Ureter (tissue), 1 donor: Measurements from ENCODE around the gene ZPBP2. TPM values are rescaled to one million over a fixed set of nuclear protein-coding genes. Genes with fewer than 3 reads are reported as not detected.
"Not testable (repeated sequence)": the region's sequence is repeated elsewhere in the genome, so short reads cannot be mapped to it uniquely, and the experiment has no call there.

Experiments used
- DNase-seq: peaks from one replicate; pipeline ENCODE4 v3.0.0-alpha.2; 2020; ENCODE audit warnings: low spot score
- total RNA-seq: library from RNA; stranded (reverse); gene quantifications from one replicate; pipeline ENCODE4 v1.2.4, GENCODE V29; 2023
- donor health status: DM: yes; HTN: yes; CAD: no.

ZPBP2 gene, protein sequence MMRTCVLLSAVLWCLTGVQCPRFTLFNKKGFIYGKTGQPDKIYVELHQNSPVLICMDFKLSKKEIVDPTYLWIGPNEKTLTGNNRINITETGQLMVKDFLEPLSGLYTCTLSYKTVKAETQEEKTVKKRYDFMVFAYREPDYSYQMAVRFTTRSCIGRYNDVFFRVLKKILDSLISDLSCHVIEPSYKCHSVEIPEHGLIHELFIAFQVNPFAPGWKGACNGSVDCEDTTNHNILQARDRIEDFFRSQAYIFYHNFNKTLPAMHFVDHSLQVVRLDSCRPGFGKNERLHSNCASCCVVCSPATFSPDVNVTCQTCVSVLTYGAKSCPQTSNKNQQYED
- total RNA-seq, result not detected

DNA sequence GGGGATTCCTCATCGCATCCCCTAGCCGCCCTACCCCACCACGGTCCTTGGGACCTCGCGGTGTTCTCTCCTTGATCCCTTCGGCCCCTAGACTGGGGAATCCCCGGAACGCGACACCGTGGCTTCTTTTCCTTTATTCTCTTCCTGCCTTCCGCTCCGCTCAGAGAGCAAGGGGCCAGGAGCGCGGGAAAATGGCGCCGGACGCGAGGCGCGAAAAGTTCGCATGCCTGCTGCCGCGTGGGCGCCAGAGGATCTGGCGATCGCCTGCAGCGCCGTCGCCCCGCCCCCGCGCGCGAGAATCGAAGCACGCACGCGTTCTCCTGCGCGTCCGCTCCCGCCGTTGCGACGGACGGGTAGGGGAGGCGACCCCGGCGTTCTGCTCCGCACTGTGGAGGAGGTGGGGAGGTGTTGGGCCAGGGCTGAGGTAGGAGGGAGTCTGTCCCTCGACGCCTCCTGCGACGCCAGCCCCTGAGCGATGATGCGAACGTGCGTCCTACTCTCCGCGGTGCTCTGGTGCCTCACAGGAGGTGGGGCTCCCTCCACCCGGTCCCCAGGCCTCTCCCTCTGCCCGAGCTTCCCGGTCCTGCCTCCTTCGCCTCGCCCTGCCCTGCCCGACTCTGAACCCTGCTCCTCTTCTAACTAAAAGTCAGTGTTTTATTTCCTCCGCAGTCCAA, at the start of gene ZPBP2:
Gene ZPBP2 (plus strand): TSS at position 323 of the 674 bp plus-strand sequence. CDS start 153 bp downstream, at position 476.
- DNase-seq, result no peak

DNA sequence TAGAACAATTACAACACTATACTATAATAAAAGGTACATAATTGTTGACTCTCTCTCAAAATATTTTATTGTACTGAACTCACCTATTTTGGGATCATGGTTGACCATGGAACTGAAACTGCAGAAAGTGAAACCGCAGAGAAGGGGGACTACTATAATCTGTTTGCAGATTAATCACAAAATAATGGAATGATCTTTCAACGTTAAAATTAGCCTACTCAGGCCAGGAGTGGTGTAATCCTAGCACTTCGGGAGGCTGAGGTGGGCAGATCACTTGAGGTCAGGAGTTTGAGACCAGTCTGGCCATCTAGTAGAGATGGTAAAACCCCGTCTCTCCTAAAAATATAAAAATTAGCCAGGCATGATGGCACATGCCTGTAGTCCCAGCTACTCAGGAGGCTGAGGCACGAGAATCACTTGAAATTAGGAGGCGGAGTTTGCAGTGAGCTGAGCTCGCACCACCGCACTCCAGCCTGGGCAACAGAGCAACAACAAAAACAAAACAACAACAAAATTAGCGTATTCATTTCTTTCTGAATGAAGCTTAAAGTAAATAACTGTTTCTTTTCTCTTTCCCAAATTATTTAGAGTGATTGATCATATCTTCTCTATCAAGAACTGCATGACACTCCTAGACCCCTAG, 49.5 kb upstream of the ZPBP2 start:
- no peak for DNase-seq

DNA sequence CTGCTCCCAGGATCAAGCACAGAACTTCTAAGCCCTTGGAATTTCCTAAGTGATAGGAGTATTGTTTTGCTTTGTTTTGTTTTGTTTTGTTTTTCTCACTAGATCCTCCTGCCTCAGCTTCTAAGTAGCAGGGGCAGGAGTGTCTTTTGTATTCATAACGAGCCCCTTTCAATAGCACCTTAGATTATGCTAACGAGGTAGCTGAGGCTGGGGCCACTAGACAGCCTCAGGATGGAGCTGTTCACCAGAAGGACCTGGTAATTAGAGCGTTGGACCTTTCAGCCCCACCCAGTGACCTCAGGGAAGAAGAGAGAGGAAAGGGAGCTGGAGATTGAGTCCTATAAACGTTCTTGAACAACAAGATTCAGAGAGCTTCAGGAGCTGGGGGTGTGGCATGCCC, 47.5 kb upstream of the ZPBP2 start:
- DNase-seq, result no peak

DNA sequence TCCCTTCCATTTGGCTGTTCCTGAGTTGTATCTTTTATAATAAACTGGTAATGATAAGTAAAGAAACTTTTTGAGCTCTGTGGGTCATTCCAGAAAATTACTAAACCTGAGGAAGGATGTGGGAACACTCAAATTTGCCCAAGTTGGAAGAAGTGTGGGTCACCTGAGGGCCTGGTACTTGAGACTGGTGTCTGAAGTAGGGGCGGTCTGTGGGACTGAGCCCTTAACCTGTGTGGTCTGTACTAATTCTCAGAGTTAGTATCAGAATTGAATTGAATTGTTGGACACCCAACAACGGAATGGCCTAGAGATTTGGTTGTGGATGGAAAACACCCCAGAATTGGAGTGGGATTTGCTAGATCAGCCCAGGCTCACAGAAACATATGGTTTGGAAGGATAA, 47.0 kb upstream of the ZPBP2 start:
- no peak for DNase-seq

DNA sequence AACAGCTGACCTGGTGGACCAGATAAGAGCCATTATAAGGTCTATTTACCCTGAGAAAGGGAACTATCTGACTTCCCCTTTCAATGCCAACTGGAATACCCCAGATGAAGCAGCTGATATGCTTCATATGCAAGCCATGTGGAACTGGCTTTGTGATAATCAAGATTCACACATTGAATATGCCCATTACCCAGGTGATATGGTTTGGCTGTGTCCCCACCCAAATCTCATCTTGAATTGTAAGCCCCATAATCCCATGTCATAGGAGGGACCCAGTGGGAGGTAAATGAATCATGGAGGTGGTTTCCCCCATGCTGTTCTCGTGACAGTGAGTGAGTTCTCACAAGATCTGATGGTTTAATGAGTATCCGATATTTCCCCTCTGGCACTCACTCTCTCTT, 46.0 kb upstream of the ZPBP2 start:
- no peak for DNase-seq

DNA sequence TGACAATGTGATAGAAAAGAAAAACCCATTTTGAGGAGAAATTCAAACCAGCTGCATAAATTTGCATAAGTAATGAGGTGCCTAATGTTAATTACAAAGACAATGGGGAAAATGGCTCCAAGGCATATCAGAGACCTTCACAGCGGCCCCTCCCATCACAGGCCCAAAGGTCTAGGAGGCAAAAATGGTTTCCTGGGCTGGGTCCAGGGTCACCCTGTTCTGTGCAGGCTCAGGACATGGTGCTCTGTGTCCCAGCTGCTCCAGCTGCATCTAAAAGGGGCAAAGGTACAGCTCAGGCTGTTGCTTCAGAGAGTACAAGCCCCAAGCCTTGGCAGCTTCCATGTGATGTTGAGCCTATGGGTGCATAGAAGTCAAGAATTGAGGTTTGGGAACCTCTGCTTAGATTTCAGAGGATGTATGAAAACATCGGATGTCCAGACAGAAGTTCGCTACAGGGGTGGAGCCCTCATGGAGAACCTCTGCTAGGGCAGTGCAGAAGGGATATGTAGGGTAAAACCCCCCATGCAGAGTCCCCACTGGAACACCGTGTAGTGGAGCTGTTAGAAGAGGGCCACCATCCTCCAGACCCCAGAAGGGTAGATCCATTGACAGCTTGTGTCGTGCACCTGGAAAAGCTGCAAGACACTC, 44.5 kb upstream of the ZPBP2 start:
- DNase-seq, result no peak

DNA sequence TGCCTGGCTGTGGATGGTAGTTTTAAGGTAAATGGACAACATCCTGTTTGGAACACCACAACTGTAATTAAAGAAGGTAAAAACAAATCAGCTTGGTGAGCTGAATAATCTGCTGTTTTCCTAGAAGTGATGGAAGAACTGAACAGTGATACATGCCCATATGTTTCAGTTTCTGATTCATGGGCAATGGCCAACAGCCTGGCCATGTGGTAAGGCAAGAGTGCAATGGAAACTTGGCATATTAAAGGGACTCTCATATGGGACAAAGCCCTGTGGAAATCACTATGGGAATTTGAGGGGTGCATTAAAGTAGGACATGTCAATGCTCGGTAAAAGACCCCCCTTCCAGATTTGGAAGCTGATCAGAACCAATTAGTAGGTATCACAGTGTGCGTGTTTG, 41.7 kb upstream of the ZPBP2 start:
- no peak for DNase-seq

DNA sequence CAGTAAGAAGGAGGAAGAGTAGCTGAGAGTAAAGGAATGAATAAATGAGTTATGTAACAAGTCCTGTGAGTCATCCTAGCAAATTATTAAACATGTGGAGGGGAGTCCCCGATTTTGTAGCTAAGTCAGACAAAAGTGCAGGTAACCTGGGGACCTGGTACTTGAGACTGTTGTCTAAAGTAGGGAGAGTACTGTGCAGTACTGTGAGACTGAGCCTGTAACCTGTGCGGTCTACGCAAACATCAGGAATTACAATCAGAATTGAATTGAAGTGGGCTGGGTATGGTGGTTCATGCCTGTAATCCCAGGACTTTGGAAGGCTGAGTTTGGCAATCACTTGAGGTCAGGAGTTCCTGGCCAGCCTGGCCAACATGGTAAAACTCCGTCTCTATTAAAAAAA, 39.6 kb upstream of the ZPBP2 start:
- no peak for DNase-seq

DNA sequence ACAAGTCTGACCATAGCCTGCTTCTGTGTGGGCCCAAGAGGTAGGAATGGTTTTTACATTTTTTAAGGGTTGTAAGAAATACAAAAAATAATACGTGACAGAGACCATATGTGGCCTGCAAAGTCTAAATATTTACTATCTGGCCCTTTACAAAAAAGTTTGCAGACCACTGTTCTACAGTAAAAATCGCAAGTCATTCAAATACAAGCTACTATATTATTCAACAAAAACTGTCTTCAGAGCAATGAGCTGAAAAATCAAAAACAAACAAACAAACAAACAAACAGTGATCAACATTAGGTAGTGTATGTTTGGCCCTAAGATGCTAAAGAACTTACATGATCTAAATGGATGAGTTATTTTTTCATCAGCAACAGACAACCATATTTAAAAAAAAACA, 36.4 kb upstream of the ZPBP2 start:
- DNase-seq, result no peak

DNA sequence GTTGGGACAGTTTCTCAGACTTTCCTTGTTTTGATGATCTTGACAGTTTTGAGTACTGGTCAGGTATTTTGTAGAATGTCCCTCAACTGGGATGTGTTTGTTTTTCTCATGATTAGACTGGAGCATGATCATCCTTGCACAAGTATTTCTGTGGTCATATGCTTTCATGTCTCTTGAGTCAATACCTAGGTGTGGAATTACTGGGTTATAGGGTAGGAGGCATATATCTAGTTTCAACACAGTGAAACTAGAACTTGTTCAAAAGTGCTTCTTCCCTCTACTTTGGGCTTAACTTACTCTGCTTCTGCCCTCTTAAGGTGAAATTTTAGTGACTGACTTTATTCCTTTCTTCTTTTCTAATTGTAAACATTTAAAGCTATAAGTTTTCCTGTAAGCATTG, 34.0 kb upstream of the ZPBP2 start:
- DNase-seq, result no peak

DNA sequence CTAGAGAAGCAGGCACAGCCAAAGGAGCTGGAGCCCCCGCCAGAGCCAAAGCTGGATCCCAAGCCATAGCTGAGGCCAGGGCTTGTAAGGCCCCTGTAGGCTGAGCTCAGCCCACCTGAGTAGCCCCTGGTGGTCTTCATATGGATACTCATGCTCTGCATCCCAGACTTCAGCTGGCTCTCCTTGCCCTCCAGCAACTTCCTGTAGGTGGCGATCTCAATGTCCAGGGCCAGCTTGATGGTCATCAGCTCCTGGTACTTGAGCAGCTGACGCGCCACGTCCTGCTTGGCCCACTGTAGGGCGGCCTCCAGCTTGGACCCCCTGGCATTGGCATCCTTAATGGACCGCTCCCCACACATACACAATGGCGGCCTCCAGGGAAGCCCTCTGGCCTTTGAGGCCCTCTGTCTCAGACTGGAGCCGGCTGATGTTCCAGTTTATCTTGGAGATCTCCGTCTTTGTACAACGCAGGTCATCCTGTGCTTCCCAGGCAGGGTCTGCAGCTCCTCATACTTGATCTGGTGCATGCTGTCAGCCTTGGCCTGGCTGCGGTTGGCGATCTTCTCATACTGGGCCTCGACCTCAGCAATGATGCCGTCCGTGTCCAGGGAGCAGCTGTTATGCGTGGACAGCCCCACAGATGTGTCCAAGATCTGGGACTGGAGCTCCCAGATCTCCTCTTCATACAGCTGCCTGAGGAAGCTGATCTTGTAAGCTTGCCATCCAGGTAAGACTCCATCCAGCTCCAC, 32.8 kb upstream of the ZPBP2 start:
- DNase-seq, result no peak

DNA sequence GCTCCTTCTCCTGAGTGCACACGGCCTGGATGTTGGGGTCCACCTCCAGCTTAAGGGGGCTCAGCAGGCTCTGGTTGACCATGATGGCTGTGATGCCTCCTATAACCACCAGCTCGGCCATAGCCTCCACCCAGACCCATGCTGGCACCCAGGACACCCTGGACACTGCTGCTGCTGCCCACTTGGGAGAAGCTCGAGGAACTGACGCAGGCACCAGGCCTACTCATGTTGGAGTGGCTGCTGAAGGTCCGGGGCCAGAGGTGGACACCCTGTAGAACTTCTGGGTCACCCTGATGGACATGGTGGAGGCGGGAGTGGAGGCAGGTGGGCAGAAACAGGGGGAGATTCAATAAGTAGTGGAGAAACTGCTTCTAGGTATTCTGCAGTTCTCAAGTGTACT, 31.9 kb upstream of the ZPBP2 start:
- DNase-seq, result no peak

DNA sequence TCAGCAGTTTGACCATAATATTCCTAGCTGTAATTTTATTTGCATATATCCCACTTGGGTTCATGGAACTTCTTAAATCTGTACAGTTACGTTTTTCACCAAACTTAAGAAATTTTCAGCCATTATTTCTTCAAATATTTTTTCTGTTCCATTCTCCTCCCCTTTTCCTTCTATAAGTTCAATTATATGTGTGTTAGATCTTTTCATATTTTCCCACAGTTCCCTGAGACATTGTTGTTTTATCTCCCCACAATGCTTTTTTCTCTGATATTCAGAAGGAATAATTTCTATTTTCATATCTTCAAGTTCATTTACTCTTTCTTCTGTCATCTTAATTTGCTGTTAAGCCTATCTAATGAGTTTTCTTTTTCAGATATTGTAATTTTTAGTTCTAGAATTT, 29.9 kb upstream of the ZPBP2 start:
- no peak for DNase-seq

DNA sequence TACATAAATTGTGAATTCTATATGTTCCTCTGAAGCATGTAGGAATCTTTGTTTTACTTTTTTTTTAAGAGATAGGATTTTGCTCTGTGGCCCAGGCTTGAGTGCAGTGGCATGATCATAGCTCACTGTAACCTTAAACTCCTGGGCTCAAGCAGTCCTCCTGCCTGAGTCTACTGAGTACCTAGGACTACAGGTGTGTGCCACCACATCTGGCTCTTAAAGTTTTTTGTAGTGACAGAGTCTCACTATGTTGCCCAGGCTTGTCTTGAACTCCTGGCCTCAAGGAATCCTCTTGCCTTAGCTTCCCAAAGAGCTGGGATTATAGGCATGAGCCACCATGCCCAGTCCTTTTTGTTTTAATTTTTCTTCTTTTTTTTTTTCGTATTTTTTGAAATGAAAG, 29.2 kb upstream of the ZPBP2 start:
- DNase-seq, result no peak

DNA sequence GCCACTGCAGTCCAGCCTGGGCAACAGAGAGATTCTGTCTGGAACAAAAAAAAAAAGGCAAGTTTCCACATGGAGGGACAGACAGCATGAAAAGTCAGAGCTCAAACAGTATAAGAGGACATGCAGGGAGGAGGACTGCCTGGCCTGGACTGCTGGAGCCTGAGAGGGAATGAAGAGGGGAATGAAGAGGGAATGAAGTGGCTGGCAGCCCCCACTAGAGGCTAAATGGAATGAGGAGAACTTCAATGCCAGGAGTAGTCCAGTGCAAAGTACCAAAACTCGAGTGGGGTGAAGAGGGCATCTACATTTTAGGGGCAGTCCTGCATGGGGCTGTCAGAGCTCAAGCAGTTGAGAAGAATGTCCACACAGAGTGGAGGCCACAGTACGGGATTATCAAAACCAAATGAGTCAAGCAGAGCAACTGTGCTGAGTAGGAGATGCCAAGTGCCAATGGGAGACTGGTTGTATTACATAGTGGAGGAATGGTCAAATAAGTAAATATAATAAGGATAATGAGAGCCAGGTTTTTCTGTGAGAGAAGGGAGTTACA, 26.8 kb upstream of the ZPBP2 start:
- DNase-seq, result no peak

DNA sequence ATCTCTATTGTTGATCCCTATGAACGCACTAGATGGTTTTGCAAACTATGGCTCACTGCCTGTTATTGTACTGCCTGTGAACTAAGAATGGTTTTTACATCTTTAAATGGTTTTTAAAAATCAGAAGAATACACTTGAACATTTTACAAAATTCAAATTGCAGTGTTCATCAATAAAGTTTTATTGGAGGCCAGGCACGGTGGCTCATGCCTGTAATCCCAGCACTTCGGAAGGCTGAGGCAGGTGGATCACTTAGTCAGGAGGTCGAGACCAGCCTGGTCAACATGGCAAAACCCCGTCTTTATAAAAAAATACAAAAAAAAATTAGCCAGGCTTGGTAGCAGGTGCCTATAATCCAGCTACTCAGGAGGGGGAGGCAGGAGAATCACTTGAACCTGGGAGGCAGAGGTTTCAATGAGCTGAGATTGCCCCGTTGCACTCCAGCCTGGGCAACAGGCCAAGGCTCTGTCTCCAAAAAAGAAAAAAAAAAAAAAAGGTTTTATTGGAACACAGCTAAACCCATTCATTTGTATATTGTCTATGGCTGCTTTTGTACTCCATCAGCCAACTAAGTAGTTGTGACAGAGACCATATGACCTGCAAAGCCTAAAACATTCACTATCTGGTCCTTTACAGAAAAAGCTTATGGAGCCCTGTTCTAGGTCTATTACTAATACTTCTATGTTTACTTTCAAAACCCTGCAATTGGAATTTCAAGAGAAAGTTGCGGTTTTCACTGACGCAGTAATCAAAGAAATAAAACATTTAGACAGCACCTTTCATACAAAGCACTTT, 22.8 kb upstream of the ZPBP2 start:
- no peak for DNase-seq

DNA sequence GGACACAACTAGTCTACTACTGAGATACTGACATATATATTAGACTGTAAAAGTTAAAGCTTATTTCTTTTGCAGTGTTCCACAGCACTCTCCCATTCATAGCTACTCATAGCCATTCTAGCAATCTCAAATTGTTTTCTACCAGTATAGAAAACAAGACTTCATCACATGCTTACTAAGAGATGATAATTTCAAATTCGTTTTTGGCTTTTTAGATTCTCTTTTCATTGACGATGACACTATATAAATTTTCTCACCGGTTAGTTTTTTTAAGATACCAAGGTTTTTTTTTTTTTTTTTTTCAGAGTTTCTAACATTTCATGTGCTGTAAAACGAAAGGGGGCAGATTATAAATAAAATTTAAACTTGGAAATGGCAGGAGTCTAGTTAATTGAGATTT, 21.8 kb upstream of the ZPBP2 start:
- DNase-seq, result no peak

DNA sequence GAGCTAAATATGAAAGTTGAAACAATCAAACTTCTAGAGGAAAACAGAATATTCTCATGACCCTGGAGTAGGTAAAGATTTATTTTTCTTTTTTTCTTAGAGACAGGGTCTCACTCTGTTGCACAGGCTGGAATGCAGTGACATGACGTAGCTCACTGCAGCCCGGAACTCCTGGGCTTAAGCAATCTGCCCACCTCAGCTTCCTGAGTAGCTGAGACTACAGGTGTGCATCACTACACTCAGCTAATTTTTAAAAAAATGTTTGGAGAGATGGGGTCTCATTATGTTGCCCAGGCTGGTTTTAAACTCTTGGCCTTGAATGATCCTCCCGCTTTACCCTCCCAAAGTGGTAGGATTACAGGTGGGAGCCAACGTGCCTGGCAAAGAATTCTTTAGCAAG, 19.4 kb upstream of the ZPBP2 start:
- DNase-seq, result no peak

DNA sequence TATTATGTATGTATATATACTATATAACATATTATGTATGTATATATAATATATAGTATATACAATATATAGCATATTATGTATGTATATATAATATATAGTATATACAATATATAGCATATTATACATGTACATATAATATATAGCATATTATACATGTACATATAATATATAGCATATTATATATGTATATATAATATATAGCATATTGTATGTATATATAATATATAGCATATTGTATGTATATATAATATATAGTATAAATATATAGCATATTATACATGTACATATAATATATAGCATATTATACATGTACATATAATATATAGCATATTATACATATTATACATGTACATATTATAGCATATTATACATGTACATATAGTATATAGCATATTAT, 17.8 kb upstream of the ZPBP2 start:
- DNase-seq, result not testable (repeated sequence)

DNA sequence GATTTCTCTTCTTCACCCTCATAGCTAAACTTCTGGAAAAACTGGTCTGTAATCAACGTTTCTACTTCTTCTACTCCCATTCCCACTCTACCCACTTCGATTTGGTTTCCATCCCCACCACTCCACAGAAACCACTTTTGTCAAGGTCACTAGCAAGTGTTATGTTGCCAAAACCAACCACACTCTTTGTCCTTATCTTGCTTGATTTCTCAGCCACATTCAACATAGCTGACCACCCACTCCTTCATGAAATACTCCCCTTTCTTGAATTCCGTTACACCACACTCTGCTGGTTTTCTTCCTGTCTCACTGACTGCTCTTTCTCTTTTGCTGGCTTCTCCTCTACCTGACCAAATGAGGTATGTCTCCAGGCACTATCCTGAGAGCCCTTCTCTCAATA, 15.8 kb upstream of the ZPBP2 start:
- DNase-seq, result no peak

DNA sequence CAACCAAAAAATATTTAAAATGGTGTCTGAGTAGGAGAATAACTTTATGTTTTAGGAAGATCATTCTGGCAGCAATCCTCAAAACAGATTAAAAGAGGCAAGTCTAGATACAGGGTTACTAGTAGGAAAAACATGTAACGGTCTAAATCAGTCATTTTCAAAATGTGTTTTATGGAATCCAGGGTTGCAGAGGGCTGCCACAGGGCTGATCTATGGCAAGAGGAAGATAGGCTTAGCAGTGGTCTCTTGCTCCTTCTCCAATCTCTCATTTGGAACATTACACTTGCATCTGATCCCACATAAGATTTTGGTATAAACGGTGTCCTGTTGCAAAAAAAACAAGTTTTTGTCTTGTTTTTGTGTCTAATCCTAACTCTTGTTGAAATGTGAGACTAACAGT, 13.1 kb upstream of the ZPBP2 start:
- DNase-seq, result no peak
